Fibroblast of peridontal ligament (primary cell): ENCODE data around the gene BCL2.

Experiments used
- DNase-seq: peaks from one replicate; pipeline ENCODE4 v3.0.0-alpha.2; 2010; ENCODE audit errors: extremely low read depth

BCL2 gene

DNA sequence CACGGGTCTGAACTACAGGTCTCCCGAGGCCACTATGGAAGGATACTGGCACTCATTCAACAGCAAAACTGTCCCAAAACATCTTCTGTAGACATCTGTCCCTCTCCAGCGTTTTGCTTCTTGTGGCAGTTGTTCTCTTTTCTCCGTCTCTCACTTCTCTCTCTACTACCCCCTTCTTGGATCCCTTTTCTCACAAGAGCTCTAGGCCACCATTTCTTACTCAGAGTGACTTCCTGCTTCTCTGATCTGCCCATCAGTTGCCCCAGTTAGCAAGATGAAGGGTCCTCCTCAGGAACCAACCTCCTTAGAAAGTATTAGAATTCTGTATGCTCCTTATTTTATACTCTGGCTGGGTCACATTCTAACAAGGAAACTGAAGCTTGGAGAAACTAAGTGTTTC is 32.6 kb downstream of the BCL2 start:
- no peak for DNase-seq

DNA sequence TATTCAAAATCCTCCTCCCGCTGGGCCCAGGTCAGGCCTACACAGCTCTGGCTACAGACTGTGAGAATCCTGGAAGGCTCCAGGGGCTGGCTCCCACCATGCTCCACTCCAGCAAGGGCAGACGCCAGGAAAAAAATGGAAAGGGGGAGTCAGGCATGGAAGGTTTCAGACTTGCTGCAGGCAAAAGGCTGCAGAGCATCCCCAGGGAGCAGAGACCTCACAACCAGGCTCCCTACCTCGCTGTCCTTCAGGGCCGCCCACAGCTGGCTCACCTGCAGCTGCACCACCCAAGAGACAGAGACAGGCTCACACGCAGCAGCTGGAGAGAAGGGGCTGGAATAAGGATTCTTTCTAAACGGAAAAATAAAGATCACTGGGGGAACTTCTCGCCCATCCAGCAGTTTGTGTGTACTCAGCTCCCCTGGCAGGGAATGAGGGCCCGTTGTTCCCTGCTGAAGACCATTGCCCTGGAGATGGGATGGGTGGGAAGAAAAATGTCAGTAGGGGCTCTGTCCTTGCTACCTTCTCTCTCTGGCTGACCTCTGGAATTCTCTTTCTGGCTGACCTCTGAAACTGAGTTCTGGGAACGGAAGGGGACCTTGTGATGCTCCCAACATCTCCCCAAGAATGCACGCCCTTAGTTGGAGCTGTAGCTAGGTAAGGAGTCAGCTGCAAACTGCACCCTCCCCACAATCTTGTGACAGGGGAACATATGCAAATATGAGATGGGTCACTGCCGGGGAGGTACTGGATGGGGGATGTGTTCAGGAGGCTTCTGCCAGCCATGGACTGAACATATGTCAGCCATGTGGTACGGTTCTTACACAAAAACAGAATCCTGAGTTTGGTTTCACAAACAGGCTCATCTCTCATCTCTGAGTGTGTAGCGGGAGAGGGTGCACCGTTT is 34.5 kb downstream of the BCL2 start:
- DNase-seq, result no peak

- DNase-seq, result no peak
Measured at GRCh38 chr18:63284173-63284799, 35.3 kb downstream of the BCL2 start.

GRCh38 chr18:63283305-63284094 is 36.1 kb downstream of the BCL2 start:
- DNase-seq, result peak; percentile 25

DNA sequence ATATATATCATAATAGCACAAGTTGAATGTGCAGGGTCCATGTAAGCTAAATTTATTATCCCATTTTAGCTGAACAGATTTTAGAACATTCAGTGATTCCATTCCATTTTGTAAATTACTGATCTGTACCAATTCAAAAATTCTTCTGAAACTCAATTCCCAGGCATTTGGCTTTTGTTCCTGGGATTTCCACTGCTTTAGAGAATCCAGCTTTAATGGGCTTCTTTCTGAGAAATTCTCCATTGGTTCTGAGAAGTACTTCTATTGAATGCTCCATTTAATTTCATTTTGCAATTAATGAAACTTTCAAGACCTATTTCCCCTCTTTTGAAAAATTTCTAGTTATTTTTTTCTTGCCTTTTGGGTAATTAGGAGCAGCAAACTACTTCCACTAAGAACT is 36.8 kb downstream of the BCL2 start:
- DNase-seq, result no peak

GRCh38 chr18:63273222-63273927 is 46.2 kb downstream of the BCL2 start:
- no peak for DNase-seq

- DNase-seq, result no peak
Measured at GRCh38 chr18:63272638-63273037, 46.9 kb downstream of the BCL2 start.

DNA sequence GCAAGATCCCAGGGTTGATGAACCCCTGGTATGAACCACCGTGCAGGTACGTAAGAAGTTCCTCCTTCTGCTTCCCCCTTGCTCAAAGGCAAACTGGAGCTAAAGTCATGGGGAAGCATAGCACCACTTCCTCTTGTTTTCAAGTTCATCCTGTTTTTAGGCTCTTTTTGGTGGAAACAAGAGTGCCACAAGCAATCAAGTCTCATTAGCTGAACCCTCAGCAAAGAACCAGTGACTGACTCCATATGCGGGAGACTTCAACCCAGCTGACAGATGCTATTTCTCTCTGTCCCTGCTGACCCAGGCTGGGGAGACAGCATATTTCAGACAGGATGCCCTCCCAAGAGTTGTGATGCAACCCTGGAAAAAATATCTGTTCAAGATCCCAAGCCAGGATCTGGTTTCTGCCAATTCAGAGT is 47.7 kb downstream of the BCL2 start:
- no peak for DNase-seq

DNA sequence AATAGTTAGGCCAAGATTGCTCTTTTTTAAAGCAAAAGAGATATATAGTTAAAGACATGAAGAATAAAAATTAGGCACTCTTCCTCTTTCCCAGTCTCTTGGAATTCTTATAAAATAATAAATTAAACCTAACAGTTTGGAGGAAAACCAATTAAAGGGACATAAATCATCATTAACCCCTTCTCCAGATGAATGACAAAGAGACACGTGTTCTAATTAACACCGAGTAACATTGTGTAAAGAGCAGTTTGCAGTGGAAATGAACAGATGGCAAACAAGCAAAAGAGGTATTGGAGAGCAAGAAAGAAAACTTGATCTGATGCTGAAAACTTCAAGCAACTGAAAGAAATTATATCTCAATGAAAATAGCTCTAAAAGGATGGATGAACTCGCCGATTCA is 48.4 kb downstream of the BCL2 start:
- DNase-seq, result no peak

DNA sequence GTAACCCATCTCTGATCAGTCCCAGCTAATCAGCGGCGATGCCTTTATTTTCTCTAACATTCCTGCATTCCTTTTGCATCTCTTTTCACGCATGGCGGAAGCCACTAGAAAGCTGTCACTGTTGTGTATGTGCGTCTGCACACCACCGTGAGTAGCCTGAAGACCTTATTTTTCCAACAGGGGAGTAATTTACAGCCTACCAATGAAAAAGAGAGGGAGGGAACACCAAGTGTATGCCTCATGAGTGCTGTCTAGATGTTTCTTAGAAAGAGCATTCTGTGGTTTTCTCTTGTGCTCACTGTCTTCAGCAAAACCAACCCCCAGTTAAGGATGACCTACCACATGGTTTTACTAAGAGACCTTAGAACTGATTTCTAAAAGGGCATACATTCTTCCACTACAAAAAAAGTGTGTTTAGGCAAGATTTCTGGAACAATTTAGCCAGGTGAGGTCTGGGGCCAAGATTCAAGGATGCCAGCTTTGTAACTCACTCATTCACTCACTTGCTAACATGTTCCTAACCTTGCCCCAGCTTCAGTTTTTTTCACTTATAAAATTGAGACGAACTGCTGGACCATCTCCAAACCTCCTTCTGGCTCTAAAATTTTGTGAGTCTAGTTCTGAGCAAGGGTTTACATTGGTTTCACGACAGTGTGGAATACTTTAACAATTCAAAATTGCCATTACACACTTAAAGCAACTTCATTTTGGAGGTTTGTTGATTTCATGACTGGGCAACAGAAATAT is 51.4 kb downstream of the BCL2 start:
- DNase-seq, result peak; percentile 38

DNA sequence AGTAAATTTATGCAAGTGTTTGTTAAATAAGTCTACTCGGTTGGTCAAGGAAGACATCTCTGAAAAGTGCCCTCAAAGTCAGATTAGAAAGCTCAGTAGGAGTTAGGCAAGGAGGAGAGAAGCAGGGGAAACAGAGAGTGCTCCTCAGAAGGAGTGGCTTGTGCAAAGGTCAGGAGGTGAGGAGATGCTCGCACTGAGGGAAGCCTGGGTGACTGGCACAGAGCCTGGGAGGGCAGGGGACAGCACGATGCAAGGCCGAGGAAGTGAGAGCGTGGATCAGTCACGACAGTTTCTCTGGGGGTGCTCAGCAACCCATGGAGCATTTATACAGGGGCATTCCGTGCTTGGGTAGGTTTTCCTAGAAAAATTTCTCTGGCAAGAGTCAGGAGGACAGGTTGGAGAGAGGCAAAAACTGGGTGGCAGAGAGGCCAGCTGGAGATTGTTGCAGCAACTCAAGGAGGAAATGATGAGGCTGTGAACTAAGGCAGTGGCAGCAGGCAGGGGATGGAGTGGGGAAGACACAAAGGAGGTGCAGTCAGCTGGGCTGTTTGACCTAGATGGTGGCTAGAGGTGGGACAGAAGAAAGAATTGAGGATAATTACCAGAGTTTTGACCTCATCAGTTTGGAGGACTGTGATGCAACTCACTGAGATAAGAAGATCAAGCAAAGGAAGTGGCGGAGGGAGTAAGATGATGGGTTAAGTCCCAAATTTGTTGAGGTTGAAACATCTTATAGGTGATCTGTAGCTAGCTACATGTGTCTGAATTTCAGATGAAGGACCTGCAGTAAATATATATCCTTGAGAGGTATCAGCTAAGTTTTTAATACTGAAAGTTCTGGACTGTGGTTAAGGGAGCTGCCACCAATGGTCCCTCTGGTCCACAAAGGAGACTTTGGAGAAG is 52.4 kb downstream of the BCL2 start:
- DNase-seq, result no peak

- DNase-seq, result no peak
Measured at GRCh38 chr18:63265326-63265725, 54.2 kb downstream of the BCL2 start.

GRCh38 chr18:63264871-63265270 is 54.7 kb downstream of the BCL2 start:
- DNase-seq, result no peak

DNA sequence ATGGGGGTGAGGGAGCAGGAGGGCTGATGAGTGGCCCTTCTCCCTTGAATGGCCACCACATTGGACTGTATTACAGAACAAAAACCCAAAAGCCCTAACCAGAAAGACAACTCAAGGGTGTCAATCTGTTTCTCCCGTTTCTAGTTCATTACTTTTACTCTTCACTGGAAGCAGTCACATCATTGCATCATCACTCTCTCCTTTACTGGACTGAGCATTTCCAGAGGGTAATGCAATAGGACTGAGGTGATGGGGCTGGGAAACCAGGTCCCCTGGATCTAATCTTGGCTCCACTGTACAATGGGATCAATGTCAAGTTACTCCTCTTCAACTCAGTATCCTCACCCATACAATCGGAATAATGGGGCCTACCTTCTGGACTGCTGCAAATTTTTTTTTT is 56.1 kb downstream of the BCL2 start:
- DNase-seq, result no peak

GRCh38 chr18:63262369-63263335 is 56.9 kb downstream of the BCL2 start:
- DNase-seq, result no peak

DNA sequence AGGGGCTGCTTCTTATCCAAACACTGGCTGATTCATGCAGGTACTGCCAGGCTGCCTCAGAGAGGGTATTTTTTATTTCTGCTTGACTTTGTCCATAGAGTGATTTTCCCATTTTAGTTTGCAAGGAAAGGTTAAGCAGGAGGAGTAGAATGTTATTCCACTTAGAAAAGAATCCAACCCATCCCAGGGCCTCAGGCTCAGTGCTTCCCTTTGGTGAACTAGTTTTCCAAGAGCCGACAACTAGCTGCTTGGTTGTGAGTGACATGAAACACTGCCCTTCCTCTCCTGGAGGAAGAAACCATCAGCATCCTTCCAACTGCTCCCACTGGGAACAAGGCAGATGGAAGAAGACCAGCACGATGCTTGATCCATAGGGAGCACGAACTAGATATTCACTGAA is 58.5 kb downstream of the BCL2 start:
- no peak for DNase-seq

GRCh38 chr18:63260380-63260754 is 59.2 kb downstream of the BCL2 start:
- no peak for DNase-seq

DNA sequence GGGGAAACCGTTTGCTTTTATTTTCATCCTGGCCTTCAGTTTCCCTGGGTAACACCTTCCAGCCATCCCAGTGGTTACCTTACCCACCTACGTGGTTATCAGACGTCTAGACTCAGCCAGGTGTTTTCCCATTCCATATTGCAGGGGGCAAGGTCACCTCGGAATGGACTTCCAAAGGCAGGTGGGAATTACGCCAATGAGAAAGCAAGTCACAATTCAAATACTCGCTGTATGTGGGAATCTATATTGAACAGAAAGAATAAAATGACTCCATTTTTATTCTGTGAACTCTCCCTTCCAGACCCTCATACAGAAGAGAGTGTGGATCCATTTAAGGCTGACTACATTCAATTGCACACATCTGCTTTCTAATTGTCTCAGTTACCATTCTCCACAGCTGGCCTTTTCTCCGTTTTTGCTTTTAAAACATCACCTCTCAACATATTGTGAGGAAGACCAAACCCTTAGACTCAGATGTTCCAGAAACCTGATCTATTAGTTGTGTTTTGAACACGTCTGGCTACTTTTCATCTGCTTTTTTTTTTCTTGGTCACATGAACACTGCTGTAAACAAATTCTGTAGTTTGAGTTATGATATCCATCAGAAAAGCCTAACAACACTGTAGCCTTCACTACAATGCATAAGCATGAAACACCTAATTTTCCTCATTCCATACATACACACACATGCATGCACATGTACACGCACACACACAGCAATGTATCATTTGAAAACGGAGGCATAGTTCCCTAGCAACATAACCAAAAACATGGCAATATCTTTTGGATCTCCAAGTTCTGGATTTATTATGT is 59.8 kb downstream of the BCL2 start:
- DNase-seq, result no peak
